ENCODE results near the gene CPPED1.
"Not testable (repeated sequence)": the region's sequence is repeated elsewhere in the genome, so short reads cannot be mapped to it uniquely, and the experiment has no call there.

CPPED1 gene

GRCh38 chr16:12802048-12802447, 1.6 kb downstream of the CPPED1 start:
- Histone ChIP-seq H3K9ac (ENCODE audit: low read length) (peak overlapping the region; percentile 80), H3K4me1 (ENCODE audit: control insufficient read depth, insufficient read depth, low read depth, low read length) (peaks cover 8% of the 10 kb centered on the region), H4K91ac (ENCODE audit: low read length) (peak overlapping the region; percentile 62), H3K4me2 (ENCODE audit: low read length, poor library complexity, severe bottlenecking) (no peak overlapping the region), H2BK5ac (ENCODE audit: low read depth, low read length, poor library complexity, severe bottlenecking) (no peak overlapping the region), H3K4me3 (ENCODE audit: insufficient read depth in 1 of 2, low read depth in 1 of 2, low read length in 2 of 2) (peak overlapping the region in 1 of 2 experiments; percentile 92), H3K9me3 (ENCODE audit: control insufficient read depth, low read length) (no peaks in the 10 kb centered on the region), H3K18ac (ENCODE audit: low read depth in 1 of 2, low read length in 2 of 2) (peak overlapping the region in 1 of 2 experiments; percentile 47), H3K27me3 (ENCODE audit: control insufficient read depth in 1 of 2, insufficient read depth in 1 of 2, low read length in 2 of 2) (no peaks in the 10 kb centered on the region), H2AK5ac (ENCODE audit: low read length, severe bottlenecking) (no peak overlapping the region), H3K4ac (ENCODE audit: low read depth in 1 of 2, low read length in 2 of 2) (peak overlapping the region in 1 of 2 experiments; percentile 3), H2BK12ac (ENCODE audit: low read length in 2 of 2) (peak overlapping the region in 1 of 2 experiments; percentile 82), H3K27ac (ENCODE audit: low read length, poor library complexity, severe bottlenecking) (peak overlapping the region; percentile 44), H2AFZ (ENCODE audit: low read depth, low read length) (no peak overlapping the region), H3K14ac (ENCODE audit: low read length in 2 of 2) (no peak overlapping the region), H3K23ac (ENCODE audit: low read length in 2 of 2) (no peak overlapping the region), H4K8ac (ENCODE audit: low read length) (peak overlapping the region; percentile 79), H2BK15ac (ENCODE audit: low read depth, poor library complexity, severe bottlenecking) (no peak overlapping the region), H3K79me1 (replicated peaks; ENCODE audit: low read length, poor library complexity, severe bottlenecking) (peaks cover 22% of the 10 kb centered on the region), H2BK120ac (ENCODE audit: low read depth, low read length) (peak overlapping the region; percentile 42), H3K36me3 (ENCODE audit: control insufficient read depth in 1 of 2, insufficient read depth in 2 of 2, low read depth in 1 of 2, low read length in 2 of 2) (no peaks in the 10 kb centered on the region)
- WGBS: 95% methylated on average over 8 of the region's 9 CpGs
- no peak for DNase-seq

- no peaks in the 10 kb centered on the region for H3K9me3 ChIP-seq (ENCODE audit: control insufficient read depth, low read length)
- peak; percentile 80 for DNase-seq
Measured at GRCh38 chr16:12801511-12802042, 2.1 kb downstream of the CPPED1 start.

GRCh38 chr16:12800817-12801216, 2.9 kb downstream of the CPPED1 start:
- peak overlapping the region in 1 of 2 experiments; percentile 87 for H3K18ac ChIP-seq (ENCODE audit: low read depth in 1 of 2, low read length in 2 of 2)
- no peak overlapping the region for H3K9ac ChIP-seq (ENCODE audit: low read length)
- no peak overlapping the region for H2AFZ ChIP-seq (ENCODE audit: low read depth, low read length)
- H2AK5ac ChIP-seq (ENCODE audit: low read length, severe bottlenecking): no peak overlapping the region
- H3K23ac ChIP-seq (ENCODE audit: low read length in 2 of 2): no peak overlapping the region
- H3K14ac ChIP-seq (ENCODE audit: low read length in 2 of 2): no peak overlapping the region
- no peaks in the 10 kb centered on the region for H3K9me3 ChIP-seq (ENCODE audit: control insufficient read depth, low read length)
- H2BK15ac ChIP-seq (ENCODE audit: low read depth, poor library complexity, severe bottlenecking): no peak overlapping the region
- H2BK12ac ChIP-seq (ENCODE audit: low read length in 2 of 2): peak overlapping the region in 1 of 2 experiments; percentile 93
- peaks cover 8% of the 10 kb centered on the region for H3K4me1 ChIP-seq (ENCODE audit: control insufficient read depth, insufficient read depth, low read depth, low read length)
- no peak overlapping the region for H3K27ac ChIP-seq (ENCODE audit: low read length, poor library complexity, severe bottlenecking)
- H4K91ac ChIP-seq (ENCODE audit: low read length): no peak overlapping the region
- H3K4me3 ChIP-seq (ENCODE audit: insufficient read depth in 1 of 2, low read depth in 1 of 2, low read length in 2 of 2): no peak overlapping the region
- H2BK120ac ChIP-seq (ENCODE audit: low read depth, low read length): no peak overlapping the region
- H3K79me1 ChIP-seq (replicated peaks; ENCODE audit: low read length, poor library complexity, severe bottlenecking): peaks cover 23% of the 10 kb centered on the region
- H4K8ac ChIP-seq (ENCODE audit: low read length): peak overlapping the region; percentile 2
- H3K27me3 ChIP-seq (ENCODE audit: control insufficient read depth in 1 of 2, insufficient read depth in 1 of 2, low read length in 2 of 2): no peaks in the 10 kb centered on the region
- no peak for DNase-seq
- H3K4ac ChIP-seq (ENCODE audit: low read depth in 1 of 2, low read length in 2 of 2): peak overlapping the region in 1 of 2 experiments; percentile 6
- H3K4me2 ChIP-seq (ENCODE audit: low read length, poor library complexity, severe bottlenecking): no peak overlapping the region
- 90% methylated on average over 5 of the region's 6 CpGs for WGBS
- no peak overlapping the region for H2BK5ac ChIP-seq (ENCODE audit: low read depth, low read length, poor library complexity, severe bottlenecking)
- H3K36me3 ChIP-seq (ENCODE audit: control insufficient read depth in 1 of 2, insufficient read depth in 2 of 2, low read depth in 1 of 2, low read length in 2 of 2): no peaks in the 10 kb centered on the region

More at GRCh38 chr16:12801511-12802042, 2.1 kb downstream of the CPPED1 start:
- H3K4me2 ChIP-seq (ENCODE audit: low read length, poor library complexity, severe bottlenecking): no peak overlapping the region
- H3K14ac ChIP-seq (ENCODE audit: low read length in 2 of 2): no peak overlapping the region
- peak overlapping the region in 1 of 2 experiments; percentile 47 for H3K18ac ChIP-seq (ENCODE audit: low read depth in 1 of 2, low read length in 2 of 2)
- H2BK120ac ChIP-seq (ENCODE audit: low read depth, low read length): peak overlapping the region; percentile 42
- no peak overlapping the region for H2AK5ac ChIP-seq (ENCODE audit: low read length, severe bottlenecking)
- no peak overlapping the region for H3K4ac ChIP-seq (ENCODE audit: low read depth in 1 of 2, low read length in 2 of 2)
- H2BK15ac ChIP-seq (ENCODE audit: low read depth, poor library complexity, severe bottlenecking): no peak overlapping the region
- H3K23ac ChIP-seq (ENCODE audit: low read length in 2 of 2): no peak overlapping the region
- peak overlapping the region; percentile 80 for H3K9ac ChIP-seq (ENCODE audit: low read length)
- H3K27me3 ChIP-seq (ENCODE audit: control insufficient read depth in 1 of 2, insufficient read depth in 1 of 2, low read length in 2 of 2): no peaks in the 10 kb centered on the region
- H3K4me1 ChIP-seq (ENCODE audit: control insufficient read depth, insufficient read depth, low read depth, low read length): peaks cover 8% of the 10 kb centered on the region
- 29% methylated on average over 4 of the region's 4 CpGs for WGBS
- no peaks in the 10 kb centered on the region for H3K36me3 ChIP-seq (ENCODE audit: control insufficient read depth in 1 of 2, insufficient read depth in 2 of 2, low read depth in 1 of 2, low read length in 2 of 2)
- H2BK5ac ChIP-seq (ENCODE audit: low read depth, low read length, poor library complexity, severe bottlenecking): no peak overlapping the region
- H4K91ac ChIP-seq (ENCODE audit: low read length): peak overlapping the region; percentile 62
- H3K27ac ChIP-seq (ENCODE audit: low read length, poor library complexity, severe bottlenecking): peak overlapping the region; percentile 44
- peaks cover 23% of the 10 kb centered on the region for H3K79me1 ChIP-seq (replicated peaks; ENCODE audit: low read length, poor library complexity, severe bottlenecking)
- H4K8ac ChIP-seq (ENCODE audit: low read length): peak overlapping the region; percentile 79
- H2BK12ac ChIP-seq (ENCODE audit: low read length in 2 of 2): peak overlapping the region in 1 of 2 experiments; percentile 82
- H2AFZ ChIP-seq (ENCODE audit: low read depth, low read length): no peak overlapping the region
- H3K4me3 ChIP-seq (ENCODE audit: insufficient read depth in 1 of 2, low read depth in 1 of 2, low read length in 2 of 2): peak overlapping the region in 1 of 2 experiments; percentile 92

- H2BK120ac ChIP-seq (ENCODE audit: low read depth, low read length); H2BK12ac ChIP-seq (ENCODE audit: low read length in 2 of 2); H2BK5ac ChIP-seq (ENCODE audit: low read depth, low read length, poor library complexity, severe bottlenecking); H3K4me1 ChIP-seq (ENCODE audit: control insufficient read depth, insufficient read depth, low read depth, low read length); H3K27ac ChIP-seq (ENCODE audit: low read length, poor library complexity, severe bottlenecking); DNase-seq; H3K36me3 ChIP-seq (ENCODE audit: control insufficient read depth in 1 of 2, insufficient read depth in 2 of 2, low read depth in 1 of 2, low read length in 2 of 2); H2BK15ac ChIP-seq (ENCODE audit: low read depth, poor library complexity, severe bottlenecking); H3K9me3 ChIP-seq (ENCODE audit: control insufficient read depth, low read length); H3K14ac ChIP-seq (ENCODE audit: low read length in 2 of 2); H3K4me2 ChIP-seq (ENCODE audit: low read length, poor library complexity, severe bottlenecking); H3K23ac ChIP-seq (ENCODE audit: low read length in 2 of 2); H3K27me3 ChIP-seq (ENCODE audit: control insufficient read depth in 1 of 2, insufficient read depth in 1 of 2, low read length in 2 of 2); H3K18ac ChIP-seq (ENCODE audit: low read depth in 1 of 2, low read length in 2 of 2); H3K9ac ChIP-seq (ENCODE audit: low read length); H2AFZ ChIP-seq (ENCODE audit: low read depth, low read length); H3K4ac ChIP-seq (ENCODE audit: low read depth in 1 of 2, low read length in 2 of 2); H4K8ac ChIP-seq (ENCODE audit: low read length); H2AK5ac ChIP-seq (ENCODE audit: low read length, severe bottlenecking); H3K4me3 ChIP-seq (ENCODE audit: insufficient read depth in 1 of 2, low read depth in 1 of 2, low read length in 2 of 2); H4K91ac ChIP-seq (ENCODE audit: low read length): not testable (repeated sequence)
- 85% methylated on average over 7 of the region's 8 CpGs for WGBS
- H3K79me1 ChIP-seq (replicated peaks; ENCODE audit: low read length, poor library complexity, severe bottlenecking): peaks cover 29% of the 10 kb centered on the region
Measured at GRCh38 chr16:12799996-12800395, 3.7 kb downstream of the CPPED1 start.

All from mesenchymal stem cell (in vitro differentiated cells and primary cell).